Adrenal gland (tissue), 5 donors: Measurements from ENCODE around the gene NHLH1.

Source experiments
- CTCF ChIP-seq, 6 experiments: fragments of 450-650 bp in 4 of 6; fragments of 200-600 bp in 2 of 6; sonication (generic) in 1 of 6; IDR thresholded peaks; 1 replicate in 5 of 6; 2 replicates in 1 of 6; pipeline versions ENCODE4 v1.5.1 to v1.8.0; 2016 to 2021; ENCODE audit warnings: antibody characterized with exemption in 6 of 6, mild to moderate bottlenecking in 2 of 6, moderate library complexity in 1 of 6
- POLR2A ChIP-seq, 2 donors: fragments of 450-650 bp; IDR thresholded peaks; one replicate each; pipeline ENCODE4 v1.6.1; 2017; ENCODE audit warnings: antibody characterized with exemption in 2 of 2, mild to moderate bottlenecking in 2 of 2, moderate library complexity in 1 of 2
- donor health status: DM: no; HTN: no; CAD: no.

DNA sequence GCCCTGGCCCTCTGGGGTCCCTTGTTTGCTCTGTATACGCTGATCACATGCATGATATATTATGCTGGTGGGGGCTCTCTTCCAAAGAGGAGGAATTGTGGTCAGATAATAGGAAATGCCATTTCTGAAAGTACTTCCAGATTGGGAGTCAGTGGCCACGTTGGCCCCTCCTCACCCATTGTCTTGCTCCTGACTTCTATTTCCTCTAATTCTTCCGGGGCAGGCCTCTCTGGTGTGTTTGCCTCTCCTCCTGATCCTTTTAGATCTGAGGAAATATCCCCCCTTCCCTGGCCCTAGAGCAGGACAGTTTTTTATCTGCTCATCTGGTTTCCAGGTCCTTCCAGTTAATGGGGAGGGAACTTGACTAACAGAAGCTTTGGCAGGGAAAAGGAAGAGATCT lies 36.4 kb downstream of the NHLH1 start:
- no peak for TF ChIP-seq CTCF (IDR thresholded peaks at IDR 0.05)
- no peak for TF ChIP-seq POLR2A (IDR thresholded peaks at IDR 0.05)
